Measurements from ENCODE around the gene TRMT2A.

Gene TRMT2A

DNA sequence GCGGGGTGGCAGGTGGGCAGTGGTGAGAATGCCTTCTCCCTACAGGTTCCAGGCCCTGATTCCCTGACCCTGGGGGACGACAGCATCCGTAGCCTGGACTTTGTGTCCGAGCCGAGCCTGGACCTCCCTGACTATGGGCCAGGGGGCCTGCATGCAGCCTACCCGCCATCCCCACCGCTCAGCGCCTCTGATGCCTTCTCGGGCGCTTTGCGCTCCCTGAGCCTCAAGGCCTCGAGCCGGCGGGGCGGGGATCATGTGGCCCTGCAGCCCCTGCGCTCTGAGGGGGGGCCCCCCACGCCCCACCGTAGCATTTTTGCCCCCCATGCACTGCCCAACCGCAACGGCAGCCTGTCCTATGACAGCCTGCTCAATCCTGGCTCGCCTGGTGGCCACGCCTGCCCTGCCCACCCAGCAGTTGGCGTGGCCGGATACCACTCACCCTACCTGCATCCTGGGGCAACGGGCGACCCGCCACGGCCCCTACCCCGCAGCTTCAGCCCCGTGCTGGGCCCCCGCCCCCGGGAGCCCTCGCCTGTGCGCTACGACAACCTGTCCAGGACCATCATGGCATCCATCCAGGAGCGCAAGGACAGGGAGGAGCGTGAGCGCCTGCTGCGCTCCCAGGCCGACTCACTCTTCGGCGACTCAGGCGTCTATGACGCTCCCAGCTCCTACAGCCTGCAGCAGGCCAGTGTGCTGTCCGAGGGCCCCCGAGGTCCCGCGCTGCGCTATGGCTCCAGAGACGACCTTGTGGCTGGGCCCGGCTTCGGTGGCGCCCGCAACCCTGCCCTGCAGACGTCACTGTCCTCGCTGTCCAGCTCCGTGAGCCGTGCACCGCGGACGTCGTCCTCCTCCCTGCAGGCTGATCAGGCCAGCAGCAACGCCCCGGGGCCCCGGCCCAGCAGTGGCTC is 25.9 kb upstream of the TRMT2A start:
- H3K4me3 ChIP-seq (ENCODE audit: low read length): no peak overlapping the region
- DNase-seq (ENCODE audit: low read depth): no peak
- TF ChIP-seq, protein P1, sequence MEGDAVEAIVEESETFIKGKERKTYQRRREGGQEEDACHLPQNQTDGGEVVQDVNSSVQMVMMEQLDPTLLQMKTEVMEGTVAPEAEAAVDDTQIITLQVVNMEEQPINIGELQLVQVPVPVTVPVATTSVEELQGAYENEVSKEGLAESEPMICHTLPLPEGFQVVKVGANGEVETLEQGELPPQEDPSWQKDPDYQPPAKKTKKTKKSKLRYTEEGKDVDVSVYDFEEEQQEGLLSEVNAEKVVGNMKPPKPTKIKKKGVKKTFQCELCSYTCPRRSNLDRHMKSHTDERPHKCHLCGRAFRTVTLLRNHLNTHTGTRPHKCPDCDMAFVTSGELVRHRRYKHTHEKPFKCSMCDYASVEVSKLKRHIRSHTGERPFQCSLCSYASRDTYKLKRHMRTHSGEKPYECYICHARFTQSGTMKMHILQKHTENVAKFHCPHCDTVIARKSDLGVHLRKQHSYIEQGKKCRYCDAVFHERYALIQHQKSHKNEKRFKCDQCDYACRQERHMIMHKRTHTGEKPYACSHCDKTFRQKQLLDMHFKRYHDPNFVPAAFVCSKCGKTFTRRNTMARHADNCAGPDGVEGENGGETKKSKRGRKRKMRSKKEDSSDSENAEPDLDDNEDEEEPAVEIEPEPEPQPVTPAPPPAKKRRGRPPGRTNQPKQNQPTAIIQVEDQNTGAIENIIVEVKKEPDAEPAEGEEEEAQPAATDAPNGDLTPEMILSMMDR (IDR thresholded peaks at IDR 0.05; ENCODE audit: insufficient read depth, low read depth, low read length, missing control alignments): no peak

DNA sequence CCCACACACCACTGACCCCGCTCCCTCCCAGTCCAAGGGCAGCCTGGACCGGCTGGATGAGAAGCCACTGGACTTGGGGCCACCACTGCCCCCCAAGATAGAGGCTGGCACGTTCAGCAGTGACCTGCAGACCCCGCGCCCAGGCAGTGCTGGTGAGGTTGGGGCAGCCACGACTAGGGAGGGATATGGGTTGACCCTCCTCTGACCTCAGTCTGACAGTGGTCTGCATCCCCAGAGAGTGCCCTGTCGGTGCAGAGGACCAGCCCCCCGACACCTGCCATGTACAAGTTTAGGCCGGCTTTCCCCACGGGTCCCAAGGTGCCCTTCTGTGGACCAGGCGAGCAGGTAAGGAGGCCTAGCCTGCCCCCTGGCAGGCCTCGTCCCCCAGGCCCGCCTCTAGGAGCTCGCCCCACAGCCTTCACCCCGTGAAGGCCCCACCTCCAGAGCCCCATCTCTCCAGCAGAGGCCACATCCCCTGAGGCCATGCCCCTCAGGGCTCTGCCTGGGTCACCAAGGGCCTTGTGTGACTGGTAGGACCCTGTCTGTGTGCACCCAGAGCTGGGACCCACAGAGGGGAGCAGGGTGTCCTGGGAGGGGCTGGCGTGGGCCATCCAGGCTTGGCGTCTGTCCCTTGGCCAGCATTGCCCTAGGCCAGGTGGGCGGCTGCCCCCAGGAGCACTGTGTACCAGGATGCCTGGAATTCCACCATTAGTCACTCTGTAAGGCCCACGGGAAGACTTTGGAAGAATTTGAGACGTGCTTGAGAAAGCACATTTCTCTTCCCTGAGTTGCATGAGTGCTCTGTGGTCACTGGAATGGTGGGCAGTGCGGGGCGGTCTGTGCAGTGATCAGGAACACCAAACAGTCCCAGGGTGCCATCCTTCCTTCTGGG is 24.4 kb upstream of the TRMT2A start:
- no peak overlapping the region for H3K4me3 ChIP-seq (ENCODE audit: low read length)
- no peak for DNase-seq (ENCODE audit: low read depth)
- TF ChIP-seq, protein P1 (IDR thresholded peaks at IDR 0.05; ENCODE audit: insufficient read depth, low read depth, low read length, missing control alignments): no peak

DNA sequence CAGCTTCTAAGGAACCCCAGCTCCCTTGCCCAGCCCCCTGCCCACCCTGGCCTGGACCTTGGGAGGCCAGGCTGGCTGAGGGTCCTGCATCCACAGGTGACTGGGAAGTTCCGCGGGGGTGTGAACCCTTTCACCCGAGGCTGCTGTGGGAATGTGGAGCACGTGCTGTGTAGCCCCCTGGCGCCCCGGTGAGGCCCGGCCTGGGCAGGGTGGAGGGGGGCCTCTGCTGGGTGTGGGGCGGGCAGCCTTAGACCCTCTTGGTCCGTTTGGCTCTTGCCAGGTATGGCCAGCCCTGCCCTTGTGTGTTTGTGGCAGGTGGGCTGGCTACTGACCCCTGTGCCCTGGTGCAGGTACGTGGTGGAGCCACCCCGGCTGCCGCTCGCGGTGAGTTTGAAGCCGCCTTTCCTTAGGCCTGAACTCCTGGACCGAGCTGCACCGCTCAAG is 23.5 kb upstream of the TRMT2A start:
- TF ChIP-seq, protein P1 (IDR thresholded peaks at IDR 0.05; ENCODE audit: insufficient read depth, low read depth, low read length, missing control alignments): no peak
- DNase-seq (ENCODE audit: low read depth): no peak
- H3K4me3 ChIP-seq (ENCODE audit: low read length): no peak overlapping the region

DNA sequence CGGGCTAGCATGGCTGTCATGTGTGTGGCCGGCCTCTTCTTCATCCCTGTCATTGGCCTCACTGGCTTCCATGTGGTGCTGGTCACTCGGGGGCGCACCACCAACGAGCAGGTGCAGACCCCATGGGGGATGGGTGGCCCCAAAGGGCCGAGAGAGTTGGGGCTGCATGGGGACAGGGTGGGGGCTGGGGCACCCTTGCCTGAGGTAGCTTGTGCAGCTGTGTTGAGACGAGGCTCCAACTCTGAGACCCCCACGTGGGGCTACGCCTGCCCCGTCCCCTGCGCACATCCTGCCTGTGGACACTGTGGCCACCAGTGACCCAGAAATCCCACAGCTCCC is 23.1 kb upstream of the TRMT2A start:
- H3K4me3 ChIP-seq (ENCODE audit: low read length): no peak overlapping the region
- TF ChIP-seq, protein P1 (IDR thresholded peaks at IDR 0.05; ENCODE audit: insufficient read depth, low read depth, low read length, missing control alignments): no peak
- DNase-seq (ENCODE audit: low read depth): no peak

DNA sequence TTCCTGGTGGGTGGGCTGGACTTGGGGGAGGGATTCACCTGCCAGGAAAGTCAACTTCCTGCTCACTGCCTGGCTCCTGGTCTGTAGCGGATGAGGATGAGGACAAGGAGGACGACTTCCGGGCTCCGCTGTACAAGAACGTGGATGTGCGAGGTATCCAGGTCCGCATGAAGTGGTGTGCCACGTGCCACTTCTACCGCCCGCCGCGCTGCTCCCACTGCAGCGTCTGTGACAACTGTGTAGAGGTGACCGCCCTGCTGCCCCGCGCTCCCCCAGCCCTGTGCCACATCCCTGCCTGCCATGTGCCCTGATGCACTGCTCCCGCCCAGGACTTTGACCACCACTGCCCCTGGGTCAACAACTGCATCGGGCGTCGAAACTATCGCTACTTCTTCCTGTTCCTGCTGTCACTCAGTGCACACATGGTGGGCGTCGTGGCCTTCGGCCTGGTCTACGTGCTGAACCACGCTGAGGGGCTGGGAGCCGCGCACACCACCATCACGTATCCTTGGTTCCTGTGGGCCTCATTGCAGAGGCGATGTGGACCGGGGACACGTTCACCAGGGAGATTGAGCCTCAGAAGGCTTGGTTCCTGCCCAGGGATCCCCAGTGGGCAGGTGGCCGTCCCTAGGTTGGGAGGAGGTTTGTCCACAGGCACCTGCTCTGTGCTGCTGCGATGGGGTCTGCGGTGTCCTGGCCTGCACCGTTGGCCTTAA is 22.5 kb upstream of the TRMT2A start:
- TF ChIP-seq, protein P1 (IDR thresholded peaks at IDR 0.05; ENCODE audit: insufficient read depth, low read depth, low read length, missing control alignments): no peak
- DNase-seq (ENCODE audit: low read depth): no peak
- no peak overlapping the region for H3K4me3 ChIP-seq (ENCODE audit: low read length)

DNA sequence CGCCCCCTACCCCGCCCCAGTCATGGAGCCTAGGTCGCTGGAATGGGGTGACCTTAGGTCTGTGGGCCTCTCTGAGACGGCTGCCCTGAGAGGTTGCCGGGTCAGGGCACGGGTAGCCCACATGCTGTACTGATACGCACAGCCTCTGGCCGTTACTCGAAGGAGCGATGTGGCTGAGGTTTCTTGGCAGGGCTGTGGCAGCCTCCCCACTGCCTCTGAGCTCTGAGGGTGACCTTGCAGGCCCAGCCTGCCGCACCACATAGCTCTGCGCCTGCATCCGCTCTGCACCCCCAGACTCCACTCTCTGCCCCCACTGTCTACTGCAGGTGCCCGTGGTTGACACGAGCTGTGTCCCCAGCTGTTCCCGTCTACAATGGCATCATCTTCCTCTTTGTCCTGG is 21.8 kb upstream of the TRMT2A start:
- TF ChIP-seq, protein P1 (IDR thresholded peaks at IDR 0.05; ENCODE audit: insufficient read depth, low read depth, low read length, missing control alignments): no peak
- no peak for DNase-seq (ENCODE audit: low read depth)
- no peak overlapping the region for H3K4me3 ChIP-seq (ENCODE audit: low read length)
